Calu3 (cell line): Measurements from ENCODE around the gene USP12. TPM values are rescaled to one million over a fixed set of nuclear protein-coding genes. Genes with fewer than 3 reads are reported as not detected.

Source experiments
- BruUV-seq: library from RNA; stranded (reverse); fragments of 400-500 nt; replicated peaks from 2 replicates; lab custom pipeline; 2021; lab: Mats Ljungman, UMichigan
- CTCF ChIA-PET: fragments of 300-600 bp; sonication (Branson Sonifier 250); formaldehyde crosslinking; loops from one replicate; lab custom pipeline; 2022; ENCODE audit warnings: antibody characterized with exemption; lab: Charles Lee
- DNase-seq: peaks from one replicate; pipeline ENCODE4 v3.0.0; 2022
- H3K27ac Mint-ChIP-seq: one replicate; pipeline ENCODE4 v1.8.0; 2022; ENCODE audit warnings: mixed read lengths; ENCODE audit not compliant: unreplicated experiment
- H3K27me3 Mint-ChIP-seq: one replicate; pipeline ENCODE4 v1.8.0; 2022; ENCODE audit warnings: mixed read lengths; ENCODE audit not compliant: unreplicated experiment
- H3K36me3 Mint-ChIP-seq: one replicate; pipeline ENCODE4 v1.8.0; 2022; ENCODE audit warnings: mild to moderate bottlenecking, moderate library complexity, mixed read lengths; ENCODE audit not compliant: insufficient read depth, unreplicated experiment
- H3K4me1 Mint-ChIP-seq: one replicate; pipeline ENCODE4 v1.8.0; 2022; ENCODE audit warnings: mild to moderate bottlenecking, low read depth, mixed read lengths; ENCODE audit not compliant: unreplicated experiment
- H3K4me3 Mint-ChIP-seq: one replicate; pipeline ENCODE4 v1.8.0; 2022; ENCODE audit warnings: mild to moderate bottlenecking, low read depth, moderate library complexity, mixed read lengths; ENCODE audit not compliant: unreplicated experiment
- H3K9me3 Mint-ChIP-seq: one replicate; pipeline ENCODE4 v1.8.0; 2022; ENCODE audit warnings: low read depth, mixed read lengths; ENCODE audit not compliant: unreplicated experiment
- intact Hi-C: fragments of 100-400 bp; cut with micrococcal nuclease; formaldehyde crosslinking; loops from one replicate; pipeline ENCODE4 v1.10.0; 2022; ENCODE audit not compliant: unreplicated experiment
- total RNA-seq: library from RNA; stranded (reverse); gene quantifications from 2 replicates; pipeline ENCODE4 v1.2.3, GENCODE V29; 2022
- TF ChIP-seq, protein P1 (sequence below): fragments of 200-600 bp; IDR thresholded peaks from one replicate; pipeline ENCODE4 v1.8.0; 2022; ENCODE audit warnings: antibody characterized with exemption; ENCODE audit not compliant: unreplicated experiment

USP12 gene
- total RNA-seq, 1 experiment from 2014 or later: 20.6 TPM

DNA sequence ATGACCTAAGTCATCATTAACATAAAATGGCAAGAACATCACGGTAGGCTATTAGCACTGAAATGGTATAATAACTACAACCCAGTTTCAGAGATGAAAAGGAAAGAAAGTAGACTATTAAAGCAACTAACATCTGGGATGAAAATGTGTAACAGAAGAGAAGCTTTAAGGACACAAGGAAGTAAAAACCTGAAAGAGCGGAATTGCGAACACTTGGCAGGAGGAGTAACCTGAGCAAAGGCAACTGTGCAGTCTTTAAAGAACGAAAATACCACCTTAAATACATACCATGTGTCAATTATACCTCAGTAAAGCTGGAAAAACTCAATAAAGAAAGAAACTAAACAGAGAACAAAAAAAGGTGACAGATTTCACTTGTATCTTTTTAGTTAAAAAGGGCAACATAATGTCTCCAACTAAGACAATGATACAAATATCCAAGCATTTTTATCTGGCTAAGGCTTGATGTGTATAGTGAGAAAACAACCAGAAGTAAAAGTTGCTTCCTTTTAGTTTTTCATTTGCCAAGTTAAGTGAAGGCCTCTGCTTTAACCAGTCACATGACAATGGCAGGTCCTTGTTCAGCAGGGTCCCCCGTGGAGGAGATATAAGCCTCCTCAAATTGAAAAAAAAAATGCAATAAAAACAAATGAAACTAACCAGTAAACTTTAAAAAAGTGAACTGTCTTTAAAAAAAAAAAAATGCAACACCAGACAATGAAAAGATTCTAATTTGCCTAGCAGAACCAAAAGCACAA lies 11.6 kb downstream of the USP12 start:
- Mint-ChIP-seq H3K4me3 (no peak overlapping the region), H3K9me3 (peaks cover 9% of the 10 kb centered on the region), H3K27ac (no peak overlapping the region), H3K4me1 (no peaks in the 10 kb centered on the region), H3K36me3 (no peaks in the 10 kb centered on the region), H3K27me3 (no peaks in the 10 kb centered on the region)
- no TSS peak for BruUV-seq
- TF ChIP-seq, protein P1, sequence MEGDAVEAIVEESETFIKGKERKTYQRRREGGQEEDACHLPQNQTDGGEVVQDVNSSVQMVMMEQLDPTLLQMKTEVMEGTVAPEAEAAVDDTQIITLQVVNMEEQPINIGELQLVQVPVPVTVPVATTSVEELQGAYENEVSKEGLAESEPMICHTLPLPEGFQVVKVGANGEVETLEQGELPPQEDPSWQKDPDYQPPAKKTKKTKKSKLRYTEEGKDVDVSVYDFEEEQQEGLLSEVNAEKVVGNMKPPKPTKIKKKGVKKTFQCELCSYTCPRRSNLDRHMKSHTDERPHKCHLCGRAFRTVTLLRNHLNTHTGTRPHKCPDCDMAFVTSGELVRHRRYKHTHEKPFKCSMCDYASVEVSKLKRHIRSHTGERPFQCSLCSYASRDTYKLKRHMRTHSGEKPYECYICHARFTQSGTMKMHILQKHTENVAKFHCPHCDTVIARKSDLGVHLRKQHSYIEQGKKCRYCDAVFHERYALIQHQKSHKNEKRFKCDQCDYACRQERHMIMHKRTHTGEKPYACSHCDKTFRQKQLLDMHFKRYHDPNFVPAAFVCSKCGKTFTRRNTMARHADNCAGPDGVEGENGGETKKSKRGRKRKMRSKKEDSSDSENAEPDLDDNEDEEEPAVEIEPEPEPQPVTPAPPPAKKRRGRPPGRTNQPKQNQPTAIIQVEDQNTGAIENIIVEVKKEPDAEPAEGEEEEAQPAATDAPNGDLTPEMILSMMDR: no peak
- intact Hi-C loops: no loop called here
- CTCF ChIA-PET: no interaction called here
- DNase-seq: no peak

DNA sequence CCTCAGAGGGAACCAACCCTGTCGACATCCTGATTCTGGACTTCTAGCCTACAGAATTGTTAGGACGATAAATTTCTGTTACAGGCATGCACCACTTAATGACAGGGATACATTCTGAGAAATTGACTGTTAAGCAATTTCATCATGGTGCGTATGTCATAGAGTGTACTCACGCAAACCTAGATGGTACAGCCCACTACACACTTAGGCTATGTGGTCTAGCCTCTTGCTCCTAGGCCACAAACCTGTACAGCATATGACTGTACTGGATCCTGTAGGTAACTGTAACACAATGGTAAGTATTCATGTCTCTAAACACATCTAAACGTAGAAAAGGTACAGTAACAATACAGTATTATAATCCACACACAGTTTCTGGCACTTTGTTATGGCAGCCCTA lies 13.3 kb downstream of the USP12 start:
- H3K27ac Mint-ChIP-seq: no peak overlapping the region
- peaks cover 9% of the 10 kb centered on the region for H3K9me3 Mint-ChIP-seq
- no peak for DNase-seq
- TF ChIP-seq, protein P1: no peak
- CTCF ChIA-PET: no interaction called here
- H3K27me3 Mint-ChIP-seq: no peaks in the 10 kb centered on the region
- no TSS peak for BruUV-seq
- H3K4me1 Mint-ChIP-seq: no peaks in the 10 kb centered on the region
- H3K36me3 Mint-ChIP-seq: no peaks in the 10 kb centered on the region
- no peak overlapping the region for H3K4me3 Mint-ChIP-seq
- intact Hi-C loops: no loop called here

DNA sequence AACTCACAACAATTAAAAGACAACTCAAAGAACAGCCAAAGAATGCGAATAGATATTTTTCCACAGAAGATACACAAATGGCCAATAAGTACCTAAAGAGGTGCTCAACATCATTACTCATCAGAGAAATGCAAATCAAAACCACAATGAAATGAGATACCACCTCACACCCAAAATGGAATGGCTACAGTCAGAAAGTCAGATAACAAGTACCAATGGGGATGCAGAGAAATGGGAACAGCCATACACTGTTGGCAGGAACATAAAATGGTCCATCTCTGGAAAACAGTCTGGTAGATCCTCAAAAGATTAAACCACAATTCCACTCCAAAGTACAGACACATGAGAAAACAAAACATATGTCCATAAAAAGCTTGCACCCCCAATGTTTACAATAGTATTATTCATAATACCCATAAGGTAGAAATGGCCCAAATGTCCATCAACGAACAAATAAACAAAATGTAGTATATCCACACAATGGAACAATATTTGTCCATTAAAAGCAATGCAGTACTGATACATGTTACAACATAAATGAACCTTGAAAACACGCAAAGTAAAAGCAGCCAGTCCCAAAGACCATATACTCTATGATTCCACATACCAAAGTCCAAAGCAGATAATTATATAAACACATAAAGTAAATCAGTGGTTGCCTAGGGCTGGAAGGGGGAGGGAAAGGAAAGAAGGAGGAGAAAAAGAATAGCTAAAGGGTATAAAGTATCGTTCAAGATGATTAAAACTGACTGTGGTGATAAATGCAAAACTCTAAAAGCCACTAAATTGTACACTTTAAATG lies 19.6 kb downstream of the USP12 start:
- Mint-ChIP-seq H3K4me1 (peaks cover 8% of the 10 kb centered on the region), H3K27me3 (no peaks in the 10 kb centered on the region), H3K9me3 (no peaks in the 10 kb centered on the region), H3K27ac (no peak overlapping the region), H3K4me3 (no peak overlapping the region), H3K36me3 (no peaks in the 10 kb centered on the region)
- no TSS peak for BruUV-seq
- CTCF ChIA-PET: no interaction called here
- TF ChIP-seq, protein P1: no peak
- intact Hi-C loops: no loop called here
- no peak for DNase-seq

GRCh38 chr13:27149702-27150101 lies 21.9 kb downstream of the USP12 start:
- H3K9me3 Mint-ChIP-seq: no peaks in the 10 kb centered on the region
- H3K27ac Mint-ChIP-seq: no peak overlapping the region
- DNase-seq: no peak
- CTCF ChIA-PET: no interaction called here
- H3K36me3 Mint-ChIP-seq: no peaks in the 10 kb centered on the region
- peaks cover 8% of the 10 kb centered on the region for H3K4me1 Mint-ChIP-seq
- H3K27me3 Mint-ChIP-seq: no peaks in the 10 kb centered on the region
- intact Hi-C loops: no loop called here
- TF ChIP-seq, protein P1: no peak
- no peak overlapping the region for H3K4me3 Mint-ChIP-seq
- BruUV-seq: no TSS peak
